ENCODE results near the gene ACP5.
"Not testable (repeated sequence)": the region's sequence is repeated elsewhere in the genome, so short reads cannot be mapped to it uniquely, and the experiment has no call there.

Gene ACP5

GRCh38 chr19:11577451-11578257, at the start of gene ACP5:
Gene ACP5 (minus strand): TSS chr19:11577645. CDS start chr19:11577317, 328 bp downstream.
- DNase-seq = no peak

- no peak for DNase-seq
These were observed 48.8 kb upstream of the ACP5 start for GRCh38 chr19:11626252-11626651.

DNA sequence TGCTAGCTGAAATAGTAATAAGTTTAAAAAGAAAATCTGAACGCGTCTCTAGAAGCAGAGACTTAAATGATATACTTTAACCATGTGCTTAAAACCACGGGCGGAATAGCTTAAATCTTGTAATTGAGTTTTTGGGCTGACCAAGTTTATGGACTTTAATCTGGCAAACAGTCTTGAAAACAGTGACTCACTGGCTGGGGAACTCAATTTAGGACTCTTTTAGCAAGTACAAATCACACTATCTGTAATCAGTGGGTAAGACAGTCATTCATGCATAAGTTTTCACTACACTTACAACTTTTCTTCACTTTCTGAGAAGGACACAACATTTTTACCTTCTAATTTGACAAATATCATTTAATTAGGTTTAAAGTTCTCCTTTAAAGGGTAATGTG, 46.6 kb upstream of the ACP5 start:
- no peak for DNase-seq

DNA sequence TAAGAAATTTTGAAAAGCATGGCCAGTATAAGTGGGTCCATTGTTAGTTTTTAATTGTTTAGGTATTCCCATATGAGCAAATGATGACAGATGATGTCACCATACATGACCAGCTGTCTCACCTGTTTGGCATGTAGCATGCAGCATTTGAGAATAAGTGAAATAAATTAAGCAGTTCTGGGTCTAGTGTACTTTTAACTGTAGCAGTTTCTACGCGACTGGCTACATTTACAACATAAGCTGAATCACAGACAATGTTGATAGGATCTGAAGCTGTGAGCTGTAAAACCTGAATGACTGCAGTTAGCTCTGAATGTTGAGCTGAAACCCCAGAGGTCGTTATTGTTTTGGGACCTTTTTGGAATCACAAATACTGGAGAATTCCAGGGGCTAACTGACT, 45.0 kb upstream of the ACP5 start:
- not testable (repeated sequence) for DNase-seq

GRCh38 chr19:11620553-11620952, 43.1 kb upstream of the ACP5 start:
- no peak for DNase-seq

- no peak for DNase-seq
These were observed 40.0 kb upstream of the ACP5 start for GRCh38 chr19:11617180-11618062.

- DNase-seq = no peak
These were observed 35.5 kb upstream of the ACP5 start for GRCh38 chr19:11612816-11613511.

DNA sequence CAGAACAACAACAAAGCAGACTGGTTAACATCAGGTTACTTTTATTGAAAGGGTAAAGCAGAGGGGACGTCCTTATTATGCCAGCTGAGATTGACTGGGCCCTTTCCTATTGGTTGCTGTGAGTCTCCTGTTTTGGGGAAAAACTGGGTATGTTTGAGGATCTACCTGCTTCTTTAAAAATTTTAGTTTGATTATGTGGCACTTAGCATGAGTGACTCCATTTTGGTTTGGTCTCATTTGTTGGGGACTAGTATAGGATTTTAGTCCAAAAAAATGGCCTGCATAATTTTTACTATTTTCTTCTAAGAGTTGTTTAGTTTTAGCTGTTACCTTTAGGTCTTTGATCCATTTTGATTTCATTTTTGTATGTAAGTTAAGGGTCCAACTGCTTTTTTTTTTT, 34.3 kb upstream of the ACP5 start:
- DNase-seq = no peak

DNA sequence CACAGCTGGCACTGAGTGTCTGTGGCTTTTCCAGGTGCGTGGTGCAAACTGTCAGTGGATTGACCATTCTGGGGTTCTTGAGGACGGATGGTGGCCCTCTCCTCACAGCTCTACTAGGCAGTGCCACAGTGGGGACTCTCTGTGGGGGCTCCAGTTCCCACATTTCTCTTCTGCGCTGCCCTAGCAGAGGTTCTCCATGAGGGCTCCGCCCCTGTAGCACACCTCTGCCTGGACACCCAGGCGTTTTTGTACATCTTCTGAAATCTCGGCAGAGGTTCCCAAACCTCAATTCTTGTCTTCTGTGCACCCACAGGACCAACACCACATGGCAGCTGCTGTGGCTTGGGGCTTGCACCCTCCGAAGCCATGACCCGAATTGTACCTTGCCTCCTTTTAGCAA, 29.0 kb upstream of the ACP5 start:
- no peak for DNase-seq

GRCh38 chr19:11599704-11600103, 22.3 kb upstream of the ACP5 start:
- not testable (repeated sequence) for DNase-seq

DNA sequence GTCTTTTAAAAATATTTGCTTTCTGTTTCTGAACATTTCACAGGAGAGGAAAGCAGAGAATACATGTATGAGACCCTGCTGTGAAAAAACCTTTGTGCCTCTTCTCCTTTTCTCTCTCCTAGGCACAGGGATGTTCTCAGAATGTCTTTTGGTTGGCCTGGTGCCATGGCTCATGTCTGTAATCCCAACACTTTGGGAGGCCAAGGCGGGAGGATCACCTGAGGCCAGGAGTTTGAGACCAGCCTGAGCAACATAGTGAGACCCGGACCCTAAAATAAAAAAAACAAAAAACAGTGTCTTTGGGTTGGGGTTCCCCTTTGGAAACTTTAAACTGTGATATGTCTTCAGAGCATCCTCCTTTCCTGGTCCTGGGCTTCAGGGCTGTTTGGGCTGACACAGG, 21.3 kb upstream of the ACP5 start:
- no peak for DNase-seq

GRCh38 chr19:11598103-11598483, 20.6 kb upstream of the ACP5 start:
- DNase-seq = no peak

DNA sequence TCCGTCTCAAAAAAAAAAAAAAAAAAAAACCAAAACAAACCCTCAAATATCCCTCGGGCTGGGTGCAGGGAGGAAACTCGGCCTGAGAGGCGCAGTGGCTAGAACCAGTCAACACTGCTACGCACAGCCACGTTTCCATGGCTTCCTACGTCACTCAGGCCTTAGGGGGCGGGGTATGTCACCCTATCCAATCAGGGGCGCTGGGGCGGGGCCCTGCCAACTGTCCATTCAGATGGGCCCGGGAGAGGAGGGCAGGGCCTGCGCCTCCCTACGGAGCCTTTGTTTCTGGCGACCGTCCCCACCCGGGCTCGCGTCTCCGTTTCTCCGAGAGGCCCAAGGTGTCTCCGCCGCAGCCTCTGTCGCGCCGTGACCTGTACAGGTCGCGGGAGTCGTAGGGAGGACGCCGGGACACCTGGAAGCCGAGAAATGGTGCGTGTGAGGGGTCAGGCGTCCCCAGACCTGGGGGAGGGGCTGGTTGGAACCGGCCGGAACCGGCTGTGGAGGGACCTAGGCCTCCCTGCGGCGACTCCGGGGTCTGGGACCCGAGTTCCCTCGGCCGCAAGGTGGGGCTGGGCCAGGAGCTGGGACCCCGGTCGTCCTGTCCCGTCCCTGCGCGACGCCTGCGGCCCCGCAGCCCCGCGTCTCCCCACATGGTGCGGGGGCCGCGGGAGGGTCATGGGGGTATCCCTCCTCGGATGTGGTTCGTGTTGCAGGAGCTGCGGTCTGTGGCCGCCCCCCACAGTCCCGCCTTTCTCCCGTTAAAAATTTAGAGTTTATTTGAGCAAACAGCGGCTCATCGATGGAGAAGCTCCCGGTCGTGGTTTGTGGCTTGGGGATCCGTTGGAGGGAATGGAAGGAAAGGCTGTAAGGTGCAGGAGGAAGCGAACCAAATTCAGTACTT, 20.0 kb upstream of the ACP5 start, which contains the start of gene ZNF627:
Gene ZNF627, plus strand, starts transcription at position 282 of the 901 bp plus-strand sequence. Its CDS starts 145 bp downstream, at position 427.
- DNase-seq = peak; percentile 98

GRCh38 chr19:11596156-11596555, 18.7 kb upstream of the ACP5 start:
- DNase-seq = no peak

GRCh38 chr19:11594084-11594483, 16.6 kb upstream of the ACP5 start:
- DNase-seq = no peak

DNA sequence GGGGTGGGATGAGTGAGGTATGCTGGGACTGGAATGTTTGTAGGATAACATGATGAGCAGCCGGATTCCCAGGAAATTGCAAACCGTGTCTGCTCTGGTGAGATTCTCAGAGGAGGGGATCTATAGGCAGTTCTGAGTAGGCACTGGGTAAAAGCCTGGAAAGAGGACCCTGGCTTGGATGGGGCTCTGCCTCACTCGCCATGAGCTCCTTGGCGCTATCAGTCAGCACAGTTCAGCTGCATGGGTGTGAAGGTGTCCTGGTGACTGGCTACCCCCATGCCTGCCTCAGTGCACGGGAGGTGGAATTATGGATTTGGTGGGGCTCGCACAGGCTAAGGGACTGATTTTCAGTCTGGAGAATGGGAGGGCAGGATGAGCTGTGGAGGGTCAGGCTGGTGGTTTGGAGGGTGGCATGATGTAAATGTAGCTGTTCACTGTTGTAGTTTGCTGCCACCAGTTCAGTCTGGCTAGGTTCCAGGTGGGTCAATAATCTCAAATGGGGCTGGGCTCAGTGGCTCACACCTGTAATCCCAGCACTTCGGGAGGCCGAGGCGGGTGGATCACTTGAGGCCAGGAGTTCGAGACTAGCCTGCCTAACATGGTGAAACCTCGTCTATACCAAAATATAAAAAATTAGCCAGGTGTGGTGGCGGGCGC, 10.7 kb upstream of the ACP5 start:
- DNase-seq = no peak

- DNase-seq = peak; percentile 73
These were observed 10.0 kb upstream of the ACP5 start for GRCh38 chr19:11587302-11587974.

GRCh38 chr19:11586331-11586730, 8.9 kb upstream of the ACP5 start:
- DNase-seq = no peak

- no peak for DNase-seq
These were observed 4.3 kb upstream of the ACP5 start for GRCh38 chr19:11581740-11582139.

GRCh38 chr19:11580116-11580515, 2.7 kb upstream of the ACP5 start:
- no peak for DNase-seq
